ENCODE data around the gene NBL1.

GRCh38 chr1:19700079-19700777 is 56.1 kb downstream of the NBL1 start:
- no peak for TF ChIP-seq CTCF (IDR thresholded peaks at IDR 0.05; ENCODE audit: low read depth, low read length, poor library complexity, severe bottlenecking)
- no peak for TF ChIP-seq EZH2phosphoT487 (IDR thresholded peaks at IDR 0.05; ENCODE audit: borderline replicate concordance, low read length)

Data from DOHH2 (cell line).